Hematopoietic multipotent progenitor cell treated with erythropoietin and hydrocortisone succinate and interleukin-3 and kit ligand, for 17 days (in vitro differentiated cells): ENCODE results near the gene ATG9B.
"Not testable (repeated sequence)": the region's sequence is repeated elsewhere in the genome, so short reads cannot be mapped to it uniquely, and the experiment has no call there.

ENCODE experiments used
- DNase-seq: peaks from one replicate; pipeline ENCODE4 v3.0.0-alpha.2; 2015; ENCODE audit warnings: low spot score

ATG9B gene

GRCh38 chr7:151015967-151016366, 8.3 kb downstream of the ATG9B start:
- no peak for DNase-seq

- DNase-seq, result no peak
Measured at GRCh38 chr7:151014950-151015349, 9.3 kb downstream of the ATG9B start.

GRCh38 chr7:151013733-151014497, 10.4 kb downstream of the ATG9B start:
- peak; percentile 80 for DNase-seq

GRCh38 chr7:151013356-151013732, 10.9 kb downstream of the ATG9B start:
- no peak for DNase-seq

- DNase-seq, result peak; percentile 24
Measured at GRCh38 chr7:151012911-151013347, 11.4 kb downstream of the ATG9B start.

- DNase-seq, result no peak
Measured at GRCh38 chr7:151012031-151012692, 12.1 kb downstream of the ATG9B start.

GRCh38 chr7:151011616-151012015, 12.7 kb downstream of the ATG9B start:
- not testable (repeated sequence) for DNase-seq

GRCh38 chr7:151011097-151011409, 13.2 kb downstream of the ATG9B start:
- DNase-seq, result no peak

- DNase-seq, result no peak
Measured at GRCh38 chr7:151010307-151011096, 13.8 kb downstream of the ATG9B start.

- no peak for DNase-seq
Measured at GRCh38 chr7:151010037-151010306, 14.3 kb downstream of the ATG9B start.

GRCh38 chr7:151009327-151010036, 14.8 kb downstream of the ATG9B start:
- DNase-seq, result no peak

GRCh38 chr7:151008511-151009323, 15.6 kb downstream of the ATG9B start:
- peak; percentile 80 for DNase-seq

GRCh38 chr7:151008143-151008510, 16.2 kb downstream of the ATG9B start:
- peak; percentile 41 for DNase-seq

- no peak for DNase-seq
Measured at GRCh38 chr7:151007469-151007898, 16.8 kb downstream of the ATG9B start.

GRCh38 chr7:151006590-151007300, 17.5 kb downstream of the ATG9B start:
- no peak for DNase-seq

GRCh38 chr7:151005566-151005965, 18.7 kb downstream of the ATG9B start:
- DNase-seq, result no peak

- no peak for DNase-seq
Measured at GRCh38 chr7:151003572-151003971, 20.7 kb downstream of the ATG9B start.

GRCh38 chr7:151001546-151001945, 22.7 kb downstream of the ATG9B start:
- DNase-seq, result no peak

- DNase-seq, result no peak
Measured at GRCh38 chr7:151000897-151001495, 23.3 kb downstream of the ATG9B start.

GRCh38 chr7:150999497-151000230, 24.6 kb downstream of the ATG9B start:
- DNase-seq, result no peak
